ENCODE results near the gene CNFN. TPM values are rescaled to one million over a fixed set of nuclear protein-coding genes. Genes with fewer than 3 reads are reported as not detected.

The CNFN gene
- polyA plus RNA-seq, 2 of the 4 experiments (the other 2 are of a cell fraction) = 5.1 to 33.2 TPM

- TF ChIP-seq, protein P1, sequence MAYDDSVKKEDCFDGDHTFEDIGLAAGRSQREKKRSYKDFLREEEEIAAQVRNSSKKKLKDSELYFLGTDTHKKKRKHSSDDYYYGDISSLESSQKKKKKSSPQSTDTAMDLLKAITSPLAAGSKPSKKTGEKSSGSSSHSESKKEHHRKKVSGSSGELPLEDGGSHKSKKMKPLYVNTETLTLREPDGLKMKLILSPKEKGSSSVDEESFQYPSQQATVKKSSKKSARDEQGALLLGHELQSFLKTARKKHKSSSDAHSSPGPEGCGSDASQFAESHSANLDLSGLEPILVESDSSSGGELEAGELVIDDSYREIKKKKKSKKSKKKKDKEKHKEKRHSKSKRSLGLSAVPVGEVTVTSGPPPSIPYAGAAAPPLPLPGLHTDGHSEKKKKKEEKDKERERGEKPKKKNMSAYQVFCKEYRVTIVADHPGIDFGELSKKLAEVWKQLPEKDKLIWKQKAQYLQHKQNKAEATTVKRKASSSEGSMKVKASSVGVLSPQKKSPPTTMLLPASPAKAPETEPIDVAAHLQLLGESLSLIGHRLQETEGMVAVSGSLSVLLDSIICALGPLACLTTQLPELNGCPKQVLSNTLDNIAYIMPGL (CRISPR knock-in tag; IDR thresholded peaks at IDR 0.05; ENCODE audit: borderline replicate concordance) = no peak
- TF ChIP-seq POLR2A (IDR thresholded peaks at IDR 0.05; ENCODE audit: low read length) = no peak
- TF ChIP-seq, protein P2, sequence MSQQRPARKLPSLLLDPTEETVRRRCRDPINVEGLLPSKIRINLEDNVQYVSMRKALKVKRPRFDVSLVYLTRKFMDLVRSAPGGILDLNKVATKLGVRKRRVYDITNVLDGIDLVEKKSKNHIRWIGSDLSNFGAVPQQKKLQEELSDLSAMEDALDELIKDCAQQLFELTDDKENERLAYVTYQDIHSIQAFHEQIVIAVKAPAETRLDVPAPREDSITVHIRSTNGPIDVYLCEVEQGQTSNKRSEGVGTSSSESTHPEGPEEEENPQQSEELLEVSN (IDR thresholded peaks at IDR 0.05; ENCODE audit: borderline replicate concordance, low read depth) = no peak
Measured at GRCh38 chr19:42351079-42351735, 38.9 kb downstream of the CNFN start (continued).

GRCh38 chr19:42350417-42350816 is 39.7 kb downstream of the CNFN start:
- no peak overlapping the region for H3K4me3 ChIP-seq
- peaks cover 6% of the 10 kb centered on the region; the same call in 2 of the 3 replicates for H3K4me1 ChIP-seq
- ATAC-seq (peak; percentile 35 to 39; a peak in 5 of 6 replicates), DNase-seq (ENCODE audit: low read depth in 1 of 2, low spot score in 1 of 2) (no peak), FAIRE-seq (no peak)
- TF ChIP-seq MAZ (IDR thresholded peaks at IDR 0.05; ENCODE audit: borderline replicate concordance, low read depth, low read length) (no peak), EHF (CRISPR knock-in tag; IDR thresholded peaks at IDR 0.05) (no peak), SMC3 (IDR thresholded peaks at IDR 0.05) (no peak), PHF8 (IDR thresholded peaks at IDR 0.05; ENCODE audit: borderline replicate concordance, low read depth) (no peak), POLR2A (IDR thresholded peaks at IDR 0.05; ENCODE audit: low read length) (0 out of 2 replicates have a peak, but pooled peaks have one; percentile 12)
- TF ChIP-seq, protein P3, sequence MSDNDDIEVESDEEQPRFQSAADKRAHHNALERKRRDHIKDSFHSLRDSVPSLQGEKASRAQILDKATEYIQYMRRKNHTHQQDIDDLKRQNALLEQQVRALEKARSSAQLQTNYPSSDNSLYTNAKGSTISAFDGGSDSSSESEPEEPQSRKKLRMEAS (IDR thresholded peaks at IDR 0.05) = no peak
- POLR2A ChIA-PET = no interaction called here
- H3K9me3 ChIP-seq = no peaks in the 10 kb centered on the region
- no peak overlapping the region for H3K4me2 ChIP-seq
- 76% methylated on average over 3 of the region's 3 CpGs for WGBS (ENCODE audit: missing lambda C conversion rate)
- CTCF ChIA-PET = no interaction called here
- H3K27ac ChIP-seq = no peak overlapping the region

GRCh38 chr19:42349378-42350107 is 40.6 kb downstream of the CNFN start:
- ATAC-seq = peak in 1 of 2 experiments; percentile 7; a peak in 1 of 6 replicates
- H3K9me3 ChIP-seq = no peaks in the 10 kb centered on the region
- WGBS (ENCODE audit: missing lambda C conversion rate) = 87% methylated on average over 14 of the region's 14 CpGs
- H3K27ac ChIP-seq = no peak overlapping the region
- no peak for DNase-seq (ENCODE audit: low read depth in 1 of 2, low spot score in 1 of 2)
- H3K4me2 ChIP-seq = no peak overlapping the region
- no peak overlapping the region for H3K4me3 ChIP-seq
- CTCF ChIA-PET = interaction anchor here (0.7 kb wide), 2 partner anchors 9 to 31 kb away, joined by 3 to 4 read pairs; no protein-coding TSS in a partner anchor
- peaks cover 6% of the 10 kb centered on the region; the same call in 2 of the 3 replicates for H3K4me1 ChIP-seq
- FAIRE-seq = no peak
- POLR2A ChIA-PET = no interaction called here
- TF ChIP-seq FOXS1 (CRISPR knock-in tag; IDR thresholded peaks at IDR 0.05) (no peak), ESRRA (IDR thresholded peaks at IDR 0.05; ENCODE audit: borderline replicate concordance, low read length) (peak; percentile 40; the same call in 1 of the 2 replicates)

DNA sequence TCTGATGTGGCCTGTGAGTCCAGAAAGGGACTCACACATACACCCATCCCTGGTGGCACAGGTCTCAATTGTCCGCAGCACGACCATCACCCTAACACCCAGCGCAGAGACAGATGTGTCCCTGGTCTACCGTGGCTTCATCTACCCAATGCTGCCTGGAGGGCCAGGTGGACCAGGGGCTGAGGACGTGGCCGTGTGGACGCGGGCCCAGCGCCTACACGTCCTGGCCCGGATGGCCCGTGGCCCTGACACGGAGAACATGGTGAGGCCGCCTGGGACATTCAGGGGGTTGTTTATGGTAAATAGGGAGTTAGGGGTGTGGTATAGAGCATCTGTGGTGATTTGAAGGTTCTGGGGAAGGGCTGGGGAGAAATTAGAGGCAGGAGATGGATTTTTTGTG is 41.9 kb downstream of the CNFN start:
- TF ChIP-seq, protein P4, sequence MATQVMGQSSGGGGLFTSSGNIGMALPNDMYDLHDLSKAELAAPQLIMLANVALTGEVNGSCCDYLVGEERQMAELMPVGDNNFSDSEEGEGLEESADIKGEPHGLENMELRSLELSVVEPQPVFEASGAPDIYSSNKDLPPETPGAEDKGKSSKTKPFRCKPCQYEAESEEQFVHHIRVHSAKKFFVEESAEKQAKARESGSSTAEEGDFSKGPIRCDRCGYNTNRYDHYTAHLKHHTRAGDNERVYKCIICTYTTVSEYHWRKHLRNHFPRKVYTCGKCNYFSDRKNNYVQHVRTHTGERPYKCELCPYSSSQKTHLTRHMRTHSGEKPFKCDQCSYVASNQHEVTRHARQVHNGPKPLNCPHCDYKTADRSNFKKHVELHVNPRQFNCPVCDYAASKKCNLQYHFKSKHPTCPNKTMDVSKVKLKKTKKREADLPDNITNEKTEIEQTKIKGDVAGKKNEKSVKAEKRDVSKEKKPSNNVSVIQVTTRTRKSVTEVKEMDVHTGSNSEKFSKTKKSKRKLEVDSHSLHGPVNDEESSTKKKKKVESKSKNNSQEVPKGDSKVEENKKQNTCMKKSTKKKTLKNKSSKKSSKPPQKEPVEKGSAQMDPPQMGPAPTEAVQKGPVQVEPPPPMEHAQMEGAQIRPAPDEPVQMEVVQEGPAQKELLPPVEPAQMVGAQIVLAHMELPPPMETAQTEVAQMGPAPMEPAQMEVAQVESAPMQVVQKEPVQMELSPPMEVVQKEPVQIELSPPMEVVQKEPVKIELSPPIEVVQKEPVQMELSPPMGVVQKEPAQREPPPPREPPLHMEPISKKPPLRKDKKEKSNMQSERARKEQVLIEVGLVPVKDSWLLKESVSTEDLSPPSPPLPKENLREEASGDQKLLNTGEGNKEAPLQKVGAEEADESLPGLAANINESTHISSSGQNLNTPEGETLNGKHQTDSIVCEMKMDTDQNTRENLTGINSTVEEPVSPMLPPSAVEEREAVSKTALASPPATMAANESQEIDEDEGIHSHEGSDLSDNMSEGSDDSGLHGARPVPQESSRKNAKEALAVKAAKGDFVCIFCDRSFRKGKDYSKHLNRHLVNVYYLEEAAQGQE (IDR thresholded peaks at IDR 0.05) = no peak
- TF ChIP-seq BHLHE40 (IDR thresholded peaks at IDR 0.05; ENCODE audit: low read depth, low read length) = no peak
- no peak for TF ChIP-seq HOXA7 (CRISPR knock-in tag; IDR thresholded peaks at IDR 0.05)
- TF ChIP-seq FOSL2 (IDR thresholded peaks at IDR 0.05) = no peak
- no peak for TF ChIP-seq FOSL2 (CRISPR knock-in tag; IDR thresholded peaks at IDR 0.05)
- no peak for TF ChIP-seq JUNB (IDR thresholded peaks at IDR 0.05)
- TF ChIP-seq, protein P1 (CRISPR knock-in tag; IDR thresholded peaks at IDR 0.05; ENCODE audit: borderline replicate concordance) = no peak
- TF ChIP-seq EHMT2 (IDR thresholded peaks at IDR 0.05; ENCODE audit: low read depth) = no peak
- TF ChIP-seq, protein P5, sequence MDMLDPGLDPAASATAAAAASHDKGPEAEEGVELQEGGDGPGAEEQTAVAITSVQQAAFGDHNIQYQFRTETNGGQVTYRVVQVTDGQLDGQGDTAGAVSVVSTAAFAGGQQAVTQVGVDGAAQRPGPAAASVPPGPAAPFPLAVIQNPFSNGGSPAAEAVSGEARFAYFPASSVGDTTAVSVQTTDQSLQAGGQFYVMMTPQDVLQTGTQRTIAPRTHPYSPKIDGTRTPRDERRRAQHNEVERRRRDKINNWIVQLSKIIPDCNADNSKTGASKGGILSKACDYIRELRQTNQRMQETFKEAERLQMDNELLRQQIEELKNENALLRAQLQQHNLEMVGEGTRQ (IDR thresholded peaks at IDR 0.05) = no peak
- no peak for TF ChIP-seq GATA3 (IDR thresholded peaks at IDR 0.05; ENCODE audit: borderline replicate concordance)
- TF ChIP-seq MAFK (IDR thresholded peaks at IDR 0.05; ENCODE audit: partially characterized antibody) = no peak

More for the DNA sequence above, 41.9 kb downstream of the CNFN start:
- Histone ChIP-seq H3K9me3 (no peaks in the 10 kb centered on the region), H3K4me1 (peaks cover 6% of the 10 kb centered on the region; the same call in 2 of the 3 replicates), H3K4me2 (no peak overlapping the region), H3K4me3 (no peak overlapping the region), H3K27ac (no peak overlapping the region)
- POLR2A ChIA-PET = no interaction called here
- CTCF ChIA-PET = interaction anchor here (1.6 kb wide), 1 partner anchor 32 kb away, joined by 5 read pairs; no protein-coding TSS in a partner anchor
- FAIRE-seq (no peak), ATAC-seq (no peak), DNase-seq (ENCODE audit: low read depth in 1 of 2, low spot score in 1 of 2) (no peak)
- 94% methylated on average over 14 of the region's 14 CpGs for WGBS (ENCODE audit: missing lambda C conversion rate)
